Hepatocyte (in vitro differentiated cells): ENCODE data around the gene AVPR2. TPM values are rescaled to one million over a fixed set of nuclear protein-coding genes. Genes with fewer than 3 reads are reported as not detected.

Experiments used
- DNase-seq: peaks from one replicate; pipeline ENCODE4 v3.0.0-alpha.2; 2016; ENCODE audit warnings: low spot score
- H2AFZ ChIP-seq: fragments of 200-600 bp; sonication (generic); 2 replicates; pipeline ENCODE4 v1.6.0; 2016; ENCODE audit warnings: antibody characterized with exemption, mild to moderate bottlenecking
- H3K27ac ChIP-seq: fragments of 200-600 bp; sonication (generic); 2 replicates; pipeline ENCODE4 v1.5.1; 2016; ENCODE audit warnings: mild to moderate bottlenecking
- H3K27me3 ChIP-seq: fragments of 200-600 bp; sonication (generic); 2 replicates; pipeline ENCODE4 v1.6.1; 2016
- H3K36me3 ChIP-seq: fragments of 200-600 bp; sonication (generic); replicated peaks from 2 replicates; pipeline ENCODE4 v1.5.1; 2016; ENCODE audit warnings: low read depth; ENCODE audit not compliant: insufficient read depth
- H3K4me1 ChIP-seq: fragments of 200-600 bp; sonication (generic); 2 replicates; pipeline ENCODE4 v1.5.1; 2016; ENCODE audit warnings: mild to moderate bottlenecking, moderate library complexity; ENCODE audit not compliant: insufficient read depth
- H3K4me2 ChIP-seq: fragments of 200-600 bp; sonication (generic); 2 replicates; pipeline ENCODE4 v1.6.0; 2016
- H3K4me3 ChIP-seq: fragments of 200-600 bp; sonication (generic); 2 replicates; pipeline ENCODE4 v1.5.1; 2016; ENCODE audit warnings: mild to moderate bottlenecking
- H3K79me2 ChIP-seq: fragments of 200-600 bp; sonication (generic); 2 replicates; pipeline ENCODE4 v1.6.0; 2017; ENCODE audit warnings: mild to moderate bottlenecking
- H3K9me2 ChIP-seq: fragments of 200-600 bp; sonication (generic); replicated peaks from 2 replicates; pipeline ENCODE4 v1.6.0; 2017; ENCODE audit warnings: mild to moderate bottlenecking; ENCODE audit not compliant: insufficient read depth
- H3K9me3 ChIP-seq: fragments of 200-600 bp; sonication (generic); 2 replicates; pipeline ENCODE4 v1.5.1; 2016; ENCODE audit warnings: low read depth, mild to moderate bottlenecking
- H4K20me1 ChIP-seq: fragments of 200-600 bp; sonication (generic); 2 replicates; pipeline ENCODE4 v1.6.0; 2016; ENCODE audit warnings: mild to moderate bottlenecking; ENCODE audit not compliant: insufficient read depth, poor library complexity, severe bottlenecking
- CTCF ChIP-seq: fragments of 200-600 bp; sonication (generic); IDR thresholded peaks from 2 replicates; pipeline ENCODE4 v1.5.1; 2016; ENCODE audit warnings: antibody characterized with exemption, mild to moderate bottlenecking; ENCODE audit not compliant: poor library complexity
- EZH2 ChIP-seq: fragments of 200-600 bp; sonication (generic); IDR thresholded peaks from 2 replicates; pipeline ENCODE4 v1.6.1; 2016; ENCODE audit warnings: antibody characterized with exemption, mild to moderate bottlenecking, borderline replicate concordance
- EZH2phosphoT487 ChIP-seq: fragments of 200-600 bp; sonication (generic); IDR thresholded peaks from one replicate; pipeline ENCODE4 v1.6.1; 2018; ENCODE audit warnings: antibody characterized with exemption, mild to moderate bottlenecking, low read depth, moderate library complexity; ENCODE audit not compliant: unreplicated experiment, severe bottlenecking
- WGBS: methylation state at CpG from one replicate; pipeline ENCODE4 v1.1.6; 2016; ENCODE audit warnings: low lambda C conversion rate; ENCODE audit errors: missing lambda C conversion rate; 5-methylcytosine and 5-hydroxymethylcytosine counted together
- polyA plus RNA-seq: library from polyadenylated mRNA; unstranded; fragments of >200 nt; fragmentation: Nextera tagmentation; extraction: Ambion mirVana; gene quantifications from 2 replicates; pipeline ENCODE4 v1.2.1, GENCODE V29; 2016
- total RNA-seq: library from RNA; depleted of rRNA; stranded (reverse); fragments of >200 nt; gene quantifications from 2 replicates; pipeline ENCODE4 v1.2.3, GENCODE V29; 2014

The AVPR2 gene
- total and polyA plus RNA-seq, 2 experiments from 2014 or later, result not detected

- no peak for DNase-seq
- no peaks in the 10 kb centered on the region for H3K27me3 ChIP-seq
- H2AFZ ChIP-seq, result no peak overlapping the region
- no peaks in the 10 kb centered on the region for H4K20me1 ChIP-seq
- no peaks in the 10 kb centered on the region for H3K4me1 ChIP-seq
- H3K4me2 ChIP-seq, result no peak overlapping the region
- WGBS, result 86% methylated on average over 6 of the region's 6 CpGs
- H3K4me3 ChIP-seq, result no peak overlapping the region
- no peaks in the 10 kb centered on the region for H3K79me2 ChIP-seq
- H3K36me3 ChIP-seq, result no peaks in the 10 kb centered on the region
- no peaks in the 10 kb centered on the region for H3K9me3 ChIP-seq
- no peaks in the 10 kb centered on the region for H3K9me2 ChIP-seq
- no peak for TF ChIP-seq EZH2phosphoT487
- no peak for TF ChIP-seq CTCF
- TF ChIP-seq EZH2, result no peak
- no peak overlapping the region for H3K27ac ChIP-seq
These were observed 7.3 kb downstream of the AVPR2 start for GRCh38 chrX:153911798-153912197.

- DNase-seq, result no peak
- no peak overlapping the region for H3K4me3 ChIP-seq
- no peaks in the 10 kb centered on the region for H3K79me2 ChIP-seq
- no peaks in the 10 kb centered on the region for H3K9me3 ChIP-seq
- no peak overlapping the region for H3K27ac ChIP-seq
- 73% methylated on average over 12 of the region's 17 CpGs for WGBS
- no peaks in the 10 kb centered on the region for H3K9me2 ChIP-seq
- no peaks in the 10 kb centered on the region for H3K36me3 ChIP-seq
- TF ChIP-seq EZH2phosphoT487 (no peak), EZH2 (no peak), CTCF (no peak)
- H3K4me1 ChIP-seq, result no peaks in the 10 kb centered on the region
- H2AFZ ChIP-seq, result no peak overlapping the region
- no peaks in the 10 kb centered on the region for H3K27me3 ChIP-seq
- no peaks in the 10 kb centered on the region for H4K20me1 ChIP-seq
- H3K4me2 ChIP-seq, result no peak overlapping the region
These were observed 8.7 kb downstream of the AVPR2 start for GRCh38 chrX:153913211-153913610.

DNA sequence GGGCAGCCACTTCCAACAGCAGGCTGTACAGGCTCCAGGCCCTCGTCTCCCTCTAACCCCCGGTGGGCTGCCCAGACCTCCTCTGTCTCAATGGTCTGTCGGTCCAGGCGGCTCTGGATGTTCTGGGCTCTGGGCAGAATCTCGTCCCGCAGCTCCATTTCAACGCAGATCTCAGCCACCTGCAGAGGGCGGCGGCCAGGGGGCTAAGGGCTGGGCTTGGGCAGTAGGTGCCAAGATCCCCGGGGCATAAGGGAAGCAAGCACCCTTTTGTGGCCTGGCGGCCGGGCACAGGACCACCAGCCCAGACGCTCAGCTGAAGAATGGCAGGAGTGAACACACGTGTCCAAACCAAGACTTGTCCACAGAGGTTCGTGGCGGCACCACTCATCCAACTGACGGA lies 9.2 kb downstream of the AVPR2 start:
- H3K9me2 ChIP-seq, result no peaks in the 10 kb centered on the region
- no peaks in the 10 kb centered on the region for H3K27me3 ChIP-seq
- H3K4me3 ChIP-seq, result no peak overlapping the region
- no peak for DNase-seq
- no peaks in the 10 kb centered on the region for H3K9me3 ChIP-seq
- no peak overlapping the region for H3K4me2 ChIP-seq
- 88% methylated on average over 17 of the region's 17 CpGs for WGBS
- H2AFZ ChIP-seq, result no peak overlapping the region
- no peaks in the 10 kb centered on the region for H3K36me3 ChIP-seq
- no peaks in the 10 kb centered on the region for H3K79me2 ChIP-seq
- TF ChIP-seq EZH2, result no peak
- no peak for TF ChIP-seq EZH2phosphoT487
- no peak for TF ChIP-seq CTCF
- no peak overlapping the region for H3K27ac ChIP-seq
- no peaks in the 10 kb centered on the region for H4K20me1 ChIP-seq
- no peaks in the 10 kb centered on the region for H3K4me1 ChIP-seq

- Histone ChIP-seq H3K36me3 (no peaks in the 10 kb centered on the region), H3K79me2 (no peaks in the 10 kb centered on the region), H3K27me3 (no peaks in the 10 kb centered on the region), H2AFZ (no peak overlapping the region), H3K9me2 (no peaks in the 10 kb centered on the region), H4K20me1 (no peaks in the 10 kb centered on the region), H3K4me1 (no peaks in the 10 kb centered on the region), H3K4me2 (no peak overlapping the region), H3K4me3 (no peak overlapping the region), H3K9me3 (no peaks in the 10 kb centered on the region), H3K27ac (no peak overlapping the region)
- DNase-seq, result no peak
- WGBS, result 85% methylated on average over 6 of the region's 6 CpGs
- no peak for TF ChIP-seq EZH2phosphoT487
- TF ChIP-seq CTCF, result no peak
- no peak for TF ChIP-seq EZH2
These were observed 13.4 kb downstream of the AVPR2 start for GRCh38 chrX:153917869-153918268.
